AG09319 (cell line): Measurements from ENCODE around the gene HABP4.

ENCODE experiments used
- DNase-seq: peaks from one replicate; pipeline ENCODE4 v3.0.0-alpha.2; 2010; ENCODE audit warnings: low read depth; ENCODE audit errors: extremely low read depth
- CTCF ChIP-seq: IDR thresholded peaks from 2 replicates; pipeline ENCODE4 v1.5.1; 2011; ENCODE audit warnings: low read depth, mild to moderate bottlenecking, inconsistent platforms, low read length, moderate library complexity

Gene HABP4

GRCh38 chr9:96460882-96461281 is 10.9 kb downstream of the HABP4 start:
- TF ChIP-seq CTCF = no peak
- DNase-seq = no peak

GRCh38 chr9:96461336-96461735 is 11.4 kb downstream of the HABP4 start:
- no peak for TF ChIP-seq CTCF
- DNase-seq = no peak

- no peak for TF ChIP-seq CTCF
- DNase-seq = no peak
Measured at GRCh38 chr9:96462541-96462940, 12.6 kb downstream of the HABP4 start.

GRCh38 chr9:96464426-96464825 is 14.5 kb downstream of the HABP4 start:
- no peak for TF ChIP-seq CTCF
- DNase-seq = no peak

- DNase-seq = no peak
- TF ChIP-seq CTCF = no peak
Measured at GRCh38 chr9:96467784-96468183, 17.8 kb downstream of the HABP4 start.

- no peak for TF ChIP-seq CTCF
- DNase-seq = no peak
Measured at GRCh38 chr9:96476013-96476412, 26.0 kb downstream of the HABP4 start.

- no peak for DNase-seq
Measured at GRCh38 chr9:96476591-96476990, 26.6 kb downstream of the HABP4 start.

More at GRCh38 chr9:96476591-96476990, 26.6 kb downstream of the HABP4 start:
- TF ChIP-seq CTCF = no peak
